ENCODE measurements around the gene SCN5A. TPM values are rescaled to one million over a fixed set of nuclear protein-coding genes. Genes with fewer than 3 reads are reported as not detected.

SCN5A gene
- total RNA-seq, 1 donor from 2014 or later, result 6.1 TPM

Small RNAs within 50 kb of the gene (small RNA-seq; reads per million reads assigned to genes)
- not detected for gene RF00019 (ENCODE audit: low replicate concordance)

Other genes starting within 250 kb of the SCN5A start
- gene ACVR2B, start 195.8 kb downstream of the SCN5A start, total RNA-seq, result 27.8 TPM
- 18.6 TPM for gene EXOG, start 153.3 kb downstream of the SCN5A start, total RNA-seq
- not detected for gene SCN10A, start 166.5 kb upstream of the SCN5A start, total RNA-seq